NCI-H345 treated with DMSO at 0.1 percent for 48 hours (cell line): Measurements from ENCODE around the gene DNAAF8.

Source experiments
- DNase-seq: peaks from one replicate; lab custom pipeline; 2025; ENCODE audit not compliant: unreplicated experiment; lab: John Stamatoyannopoulos, UW

The DNAAF8 gene

GRCh38 chr16:4695473-4696171, 38.7 kb upstream of the DNAAF8 start:
- no peak for DNase-seq

GRCh38 chr16:4696172-4696904, 38.0 kb upstream of the DNAAF8 start:
- no peak for DNase-seq

GRCh38 chr16:4696905-4697847, 37.2 kb upstream of the DNAAF8 start:
- DNase-seq: no peak

- no peak for DNase-seq
Measured at GRCh38 chr16:4697848-4698291, 36.5 kb upstream of the DNAAF8 start.

- DNase-seq: no peak
Measured at GRCh38 chr16:4698321-4699045, 35.9 kb upstream of the DNAAF8 start.

- DNase-seq: no peak
Measured at GRCh38 chr16:4699046-4699556, 35.2 kb upstream of the DNAAF8 start.

- DNase-seq: no peak
Measured at GRCh38 chr16:4700380-4700996, 33.8 kb upstream of the DNAAF8 start.

- DNase-seq: no peak
Measured at GRCh38 chr16:4700997-4701743, 33.2 kb upstream of the DNAAF8 start.

- no peak for DNase-seq
Measured at GRCh38 chr16:4701791-4702465, 32.4 kb upstream of the DNAAF8 start.

GRCh38 chr16:4702466-4702808, 31.9 kb upstream of the DNAAF8 start:
- no peak for DNase-seq

- no peak for DNase-seq
Measured at GRCh38 chr16:4703906-4704305, 30.4 kb upstream of the DNAAF8 start.

GRCh38 chr16:4704491-4704890, 29.8 kb upstream of the DNAAF8 start:
- no peak for DNase-seq

GRCh38 chr16:4704913-4705312, 29.4 kb upstream of the DNAAF8 start:
- no peak for DNase-seq

- DNase-seq: no peak
Measured at GRCh38 chr16:4706871-4707270, 27.5 kb upstream of the DNAAF8 start.

GRCh38 chr16:4709481-4709880, 24.9 kb upstream of the DNAAF8 start:
- no peak for DNase-seq

- no peak for DNase-seq
Measured at GRCh38 chr16:4713663-4714501, 20.5 kb upstream of the DNAAF8 start.

- no peak for DNase-seq
Measured at GRCh38 chr16:4714996-4715395, 19.3 kb upstream of the DNAAF8 start.

- DNase-seq: no peak
Measured at GRCh38 chr16:4718466-4718865, 15.9 kb upstream of the DNAAF8 start.
